Activated CD4-positive, CD25-positive, alpha-beta regulatory T cell treated with anti-CD3 and anti-CD28 coated beads, Interleukin-2, amount 50 U/mL, for 24 hours (primary cell): ENCODE data around the gene GOLGB1.
"Not testable (repeated sequence)": the region's sequence is repeated elsewhere in the genome, so short reads cannot be mapped to it uniquely, and the experiment has no call there.

ENCODE experiments used
- ATAC-seq, 2 donors: fragments of 150-1000 bp; cut with Tn5 transposase; one replicate each; pipeline ENCODE4 v1.10.0; 2021; ENCODE audit warnings: mild to moderate bottlenecking in 1 of 2, moderate library complexity in 1 of 2

GOLGB1 gene

DNA sequence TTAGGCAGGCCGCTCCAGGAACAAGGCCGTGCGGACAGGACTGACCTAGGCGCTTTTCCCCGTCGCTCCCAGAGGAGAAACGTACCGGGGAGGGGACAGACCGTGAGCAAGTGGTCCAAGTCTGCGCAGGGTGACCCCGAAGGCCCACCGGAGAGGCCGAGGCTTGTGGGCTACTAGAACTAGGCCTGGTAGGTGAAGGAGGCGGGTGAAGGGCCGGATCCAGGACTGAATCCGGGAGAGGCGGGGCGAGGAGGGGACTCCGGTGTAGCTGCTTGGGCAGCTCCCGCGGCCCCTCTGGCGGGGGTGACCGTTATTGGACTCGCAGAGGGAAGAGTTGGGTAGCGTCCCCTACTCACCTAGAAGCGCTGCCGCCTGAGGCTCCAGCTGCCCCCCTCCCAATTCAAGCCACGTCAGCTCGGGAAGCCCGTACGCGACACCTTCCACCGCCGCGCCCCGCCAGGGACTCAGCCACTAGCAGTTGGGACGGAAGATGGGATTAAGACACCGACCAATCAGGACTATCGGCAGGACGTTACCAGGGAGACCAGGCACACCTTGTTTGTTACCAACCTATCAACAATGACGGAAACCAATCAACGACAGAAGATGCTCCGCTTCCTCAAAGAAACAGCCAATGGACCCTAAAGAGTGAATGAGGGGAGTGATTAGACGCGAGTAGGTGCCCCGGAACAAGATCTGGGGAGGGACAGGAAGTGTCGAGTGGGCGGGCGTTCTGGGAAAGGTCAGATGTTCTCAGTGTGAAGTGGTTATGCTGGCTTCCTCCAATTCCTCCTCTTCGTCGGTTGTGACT, at the start of gene GOLGB1:
Gene GOLGB1, minus strand, starts transcription at position 466 of the 811 bp plus-strand sequence. CDS start 18,770 bp downstream, outside the sequence.
- ATAC-seq = peak; percentile 98 to 99

GRCh38 chr3:121796970-121797369, 47.4 kb upstream of the GOLGB1 start:
- ATAC-seq = no peak

- no peak for ATAC-seq
Measured at GRCh38 chr3:121794264-121794983, 44.9 kb upstream of the GOLGB1 start.

DNA sequence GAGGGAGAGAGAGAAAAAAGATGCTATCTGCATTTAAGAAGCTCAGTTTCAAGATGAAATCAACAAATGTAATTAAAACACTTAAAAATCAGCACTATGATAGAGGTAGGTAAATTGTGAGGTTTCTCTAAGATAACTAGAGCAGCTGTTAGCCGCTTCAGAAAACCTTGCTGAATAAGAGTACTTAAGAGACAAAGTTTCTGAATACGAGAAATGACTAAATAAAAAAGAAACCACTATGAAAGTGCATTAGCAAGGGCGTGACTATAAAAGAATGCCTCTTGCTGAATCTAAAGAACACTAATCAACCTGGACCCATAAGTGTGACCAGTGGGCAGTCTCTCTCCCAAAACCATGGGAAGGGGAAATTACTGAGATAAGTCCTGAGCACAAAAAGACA, 43.5 kb upstream of the GOLGB1 start:
- no peak for ATAC-seq

DNA sequence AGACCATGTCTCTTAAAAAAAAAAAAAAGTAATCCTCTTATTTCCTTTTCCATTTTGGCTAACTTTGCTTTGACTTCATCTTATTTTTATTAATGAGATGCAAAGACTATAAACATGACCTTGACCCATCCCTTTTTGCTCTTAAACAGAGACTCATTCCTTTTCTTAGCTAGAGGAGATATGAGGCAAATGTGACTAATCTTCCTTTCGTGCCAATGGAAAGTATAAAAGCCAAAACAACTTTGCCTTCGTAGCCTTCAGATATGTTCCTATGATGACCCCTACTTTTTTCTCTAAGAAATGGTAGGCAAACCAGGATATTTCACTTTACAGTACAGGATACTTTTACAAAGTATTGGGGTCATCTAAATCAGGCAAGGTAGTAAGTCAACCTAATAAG, 36.9 kb upstream of the GOLGB1 start:
- no peak for ATAC-seq

- ATAC-seq = not testable (repeated sequence)
Measured at GRCh38 chr3:121782784-121783183, 33.2 kb upstream of the GOLGB1 start.

GRCh38 chr3:121781611-121782010, 32.1 kb upstream of the GOLGB1 start:
- ATAC-seq = no peak

DNA sequence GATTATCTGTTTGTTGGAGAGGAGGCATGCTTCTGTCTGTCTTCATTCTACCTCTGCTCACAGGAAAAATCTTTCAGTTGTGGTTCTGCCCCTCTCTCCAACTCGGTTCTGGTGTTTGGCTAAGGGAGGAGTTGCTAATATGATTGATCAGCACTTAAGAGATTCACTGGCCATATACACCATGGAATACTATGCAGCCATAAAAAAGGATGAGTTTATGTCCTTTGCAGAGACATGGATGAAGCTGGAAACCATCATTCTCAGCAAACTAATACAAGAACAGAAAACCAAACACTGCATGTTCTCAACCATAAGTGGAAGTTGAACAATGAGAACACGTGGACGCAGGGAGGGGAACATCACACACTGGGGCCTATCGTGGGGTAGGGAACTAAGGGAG, 25.6 kb upstream of the GOLGB1 start:
- ATAC-seq = not testable (repeated sequence)

DNA sequence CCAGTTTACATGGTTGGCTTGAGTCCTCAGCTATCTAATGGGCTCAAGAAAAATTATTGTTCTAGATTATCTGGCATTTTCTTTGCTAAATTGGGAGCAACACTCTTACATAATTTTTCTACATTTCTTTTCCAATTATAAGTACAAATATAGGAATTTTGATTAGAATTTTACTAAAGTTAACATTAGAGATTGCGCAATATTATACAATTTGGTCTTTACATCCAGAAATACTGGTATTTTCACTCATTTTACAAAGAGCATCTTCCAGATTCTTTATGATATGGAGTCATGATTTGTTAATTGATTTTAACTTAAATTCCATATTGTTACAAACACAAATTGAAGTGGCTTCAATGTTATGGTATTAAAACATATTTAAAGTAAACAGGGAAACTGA, 19.7 kb upstream of the GOLGB1 start:
- ATAC-seq = no peak

- ATAC-seq = no peak
Measured at GRCh38 chr3:121768452-121768851, 18.9 kb upstream of the GOLGB1 start.

GRCh38 chr3:121759541-121760202, 10.1 kb upstream of the GOLGB1 start:
- no peak for ATAC-seq

- ATAC-seq = no peak
Measured at GRCh38 chr3:121758727-121759450, 9.3 kb upstream of the GOLGB1 start.

- ATAC-seq = no peak
Measured at GRCh38 chr3:121757812-121758545, 8.4 kb upstream of the GOLGB1 start.

DNA sequence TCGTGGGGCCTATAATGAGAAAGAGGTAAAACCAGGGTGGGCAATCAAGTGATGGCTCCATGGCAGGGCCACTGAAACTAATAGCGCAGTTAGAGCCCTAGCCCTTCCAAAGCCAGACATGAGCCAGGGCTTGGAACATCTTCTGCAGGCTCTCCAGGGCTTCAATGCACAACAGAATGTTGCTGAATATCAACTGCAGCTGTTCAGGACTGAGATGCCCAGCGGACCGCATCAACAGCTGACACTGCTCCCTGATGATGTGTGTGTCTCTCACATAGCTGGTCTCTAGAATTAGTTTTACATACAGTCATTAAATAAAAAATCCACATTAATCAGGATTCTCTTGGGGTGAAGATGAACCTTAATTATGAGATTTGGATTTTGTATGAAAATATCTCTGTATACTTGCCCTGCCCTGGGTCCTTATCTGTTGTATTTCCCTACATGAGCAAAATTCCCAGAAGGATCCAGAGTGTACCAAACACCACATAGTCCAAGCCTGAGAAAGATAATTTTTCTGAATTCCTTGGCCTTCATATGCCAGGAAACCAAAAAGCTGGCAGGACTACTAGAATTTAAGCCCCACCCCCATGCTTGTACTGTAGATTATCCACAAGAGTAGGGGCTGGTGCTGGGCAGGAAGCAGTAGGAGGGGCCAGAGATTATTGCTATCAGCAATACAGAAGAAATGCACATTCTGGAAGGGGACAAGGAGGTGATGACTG, 7.7 kb upstream of the GOLGB1 start:
- no peak for ATAC-seq

DNA sequence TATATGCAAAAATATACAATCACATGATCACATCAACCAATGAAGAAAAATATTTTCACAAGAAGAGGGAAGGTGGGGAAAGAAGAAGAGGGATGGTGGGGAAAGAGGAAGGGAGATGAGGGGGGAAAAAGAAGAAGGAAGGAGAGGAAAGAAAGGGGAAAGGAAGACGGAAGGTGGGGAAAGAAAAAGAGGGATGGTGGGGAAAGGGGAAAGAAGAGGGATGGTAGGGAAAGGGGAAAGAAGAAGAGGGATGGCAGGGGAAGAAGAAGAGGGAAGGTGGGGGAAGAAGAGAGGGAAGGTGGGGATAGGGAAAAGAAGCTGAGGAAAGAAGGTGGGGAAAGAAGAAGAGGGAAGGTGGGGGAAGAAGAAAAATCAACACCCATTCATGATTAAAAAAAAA, 3.2 kb upstream of the GOLGB1 start:
- no peak for ATAC-seq

DNA sequence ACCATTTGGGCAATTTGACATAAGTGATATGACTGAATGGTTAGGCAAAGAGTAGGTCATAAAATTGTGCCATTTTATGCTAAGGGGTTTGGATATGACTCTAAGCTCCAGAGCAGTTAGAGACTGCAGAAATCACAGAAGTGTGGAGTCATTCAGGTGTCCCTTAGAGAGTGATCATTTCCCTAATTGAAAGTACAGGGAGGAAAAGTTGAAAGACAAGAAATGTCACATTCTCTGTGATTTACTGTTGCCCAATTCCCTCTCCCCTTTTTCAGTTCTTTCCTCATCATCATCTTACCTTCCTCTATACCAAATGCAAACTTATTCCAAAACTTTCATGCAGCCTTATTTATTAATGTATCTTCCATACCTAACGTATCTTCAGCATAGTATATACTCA, 2.7 kb upstream of the GOLGB1 start:
- ATAC-seq = no peak

GRCh38 chr3:121750087-121750415, 510 bp upstream of the GOLGB1 start:
- ATAC-seq = no peak

GRCh38 chr3:121748680-121749275, 763 bp downstream of the GOLGB1 start:
- ATAC-seq = peak in 1 of 2 donors; percentile 1

- no peak for ATAC-seq
Measured at GRCh38 chr3:121747976-121748375, 1.6 kb downstream of the GOLGB1 start.

DNA sequence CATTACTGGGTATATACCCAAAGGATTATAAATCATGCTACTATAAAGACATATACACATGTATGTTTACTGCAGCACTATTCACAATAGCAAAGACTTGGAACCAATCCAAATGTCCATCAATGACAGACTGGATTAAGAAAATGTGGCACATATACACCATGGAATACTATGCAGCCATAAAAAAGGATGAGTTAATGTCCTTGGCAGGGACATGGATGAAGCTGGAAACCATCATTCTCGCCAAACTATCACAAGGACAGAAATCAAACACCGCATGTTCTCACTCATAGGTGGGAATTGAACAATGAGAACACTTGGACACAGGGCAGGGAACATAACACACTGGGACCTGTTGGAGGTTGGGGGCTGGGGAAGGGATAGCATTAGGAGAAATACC, 6.4 kb downstream of the GOLGB1 start:
- not testable (repeated sequence) for ATAC-seq

DNA sequence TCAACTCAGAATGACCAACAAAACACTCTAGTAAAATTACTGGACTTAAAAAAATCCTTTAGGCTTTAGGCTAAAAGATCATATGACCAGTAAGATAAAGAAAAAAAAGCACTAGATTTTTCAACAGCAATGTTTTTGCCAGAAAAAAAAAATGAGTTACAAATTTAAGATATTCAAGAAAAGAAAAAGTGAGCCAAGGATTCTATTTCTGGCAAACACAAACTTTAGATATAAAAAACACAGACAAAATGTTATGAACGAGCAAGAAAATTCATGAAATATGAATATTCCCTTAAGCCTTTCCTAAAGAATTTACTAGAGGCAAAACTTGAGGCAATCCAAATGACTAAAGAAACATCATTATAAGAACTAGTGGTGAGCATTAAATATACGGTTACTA, 8.6 kb downstream of the GOLGB1 start:
- no peak for ATAC-seq
